H1 (cell line): ENCODE measurements around the gene PHC3. TPM values are rescaled to one million over a fixed set of nuclear protein-coding genes. Genes with fewer than 3 reads are reported as not detected.

Experiments used
- CTCF ChIA-PET: fragments of 300-600 bp; sonication (Branson Sonifier 250); formaldehyde crosslinking; loops from one replicate; lab custom pipeline; 2021; ENCODE audit not compliant: partially characterized antibody; lab: Charles Lee
- POLR2A ChIA-PET: fragments of 300-600 bp; sonication (Branson Sonifier 250); formaldehyde crosslinking; loops from one replicate; lab custom pipeline; 2021; ENCODE audit warnings: inconsistent platforms; ENCODE audit not compliant: partially characterized antibody; lab: Charles Lee
- DNase-seq, 2 experiments: peaks; one replicate each; pipeline versions ENCODE4 v3.0.0 to v3.0.0-alpha.2; 2010 to 2022; ENCODE audit warnings: low spot score in 2 of 2, low read depth in 1 of 2, mixed read lengths in 1 of 2
- FAIRE-seq: peaks from 2 replicates; lab custom pipeline; 2011; peaks lifted over from hg19 to GRCh38; lab: Jason Lieb, UNC
- H2AFZ ChIP-seq: 2 replicates; pipeline ENCODE4 v1.8.1; 2012; ENCODE audit warnings: low read length, inconsistent platforms
- H2AK5ac ChIP-seq: 2 replicates; pipeline ENCODE4 v1.6.1; 2013; ENCODE audit warnings: low read depth, low read length
- H2BK120ac ChIP-seq: replicated peaks from 2 replicates; pipeline ENCODE3; 2013; ENCODE audit warnings: low read depth, low read length, inconsistent platforms
- H2BK12ac ChIP-seq: 2 replicates; pipeline ENCODE4 v1.6.1; 2013; ENCODE audit warnings: low read depth, low read length
- H2BK15ac ChIP-seq: 2 replicates; pipeline ENCODE4 v1.6.1; 2013; ENCODE audit warnings: low read length
- H2BK20ac ChIP-seq: 2 replicates; pipeline ENCODE4 v1.6.1; 2013; ENCODE audit warnings: low read length
- H2BK5ac ChIP-seq: 2 replicates; pipeline ENCODE4 v1.6.1; 2013; ENCODE audit warnings: low read depth, low read length
- H3K14ac ChIP-seq: 2 replicates; pipeline ENCODE4 v1.6.1; 2013; ENCODE audit warnings: inconsistent platforms; ENCODE audit not compliant: insufficient read length
- H3K18ac ChIP-seq: 2 replicates; pipeline ENCODE4 v1.6.1; 2013; ENCODE audit warnings: low read length; ENCODE audit errors: extremely low read depth
- H3K23ac ChIP-seq: 2 replicates; pipeline ENCODE4 v1.6.1; 2013; ENCODE audit warnings: inconsistent platforms; ENCODE audit not compliant: insufficient read length
- H3K23me2 ChIP-seq: 2 replicates; pipeline ENCODE4 v1.6.1; 2013; ENCODE audit warnings: low read depth, low read length
- H3K27ac ChIP-seq: 2 replicates; pipeline ENCODE4 v1.6.1; 2011; ENCODE audit warnings: low read depth, low read length, inconsistent platforms
- H3K27me3 ChIP-seq, 4 experiments: replicated peaks in 1 of 4; 1 replicate in 1 of 4; 2 replicates in 3 of 4; pipeline versions ENCODE4 v1.6.1 to v1.8.1; 2011 to 2013; ENCODE audit warnings: low read length in 3 of 4, mild to moderate bottlenecking in 3 of 4, inconsistent platforms in 2 of 4, mixed read lengths in 2 of 4, moderate library complexity in 1 of 4; ENCODE audit not compliant: control insufficient read depth in 3 of 4, insufficient read depth in 3 of 4; ENCODE audit errors: extremely low read depth in 1 of 4
- H3K36me3 ChIP-seq, 4 experiments: 2 replicates each; pipeline versions ENCODE4 v1.6.1 to v1.8.1; 2011 to 2013; ENCODE audit warnings: mild to moderate bottlenecking in 4 of 4, low read length in 3 of 4, moderate library complexity in 2 of 4, control low read depth in 1 of 4, inconsistent platforms in 1 of 4; ENCODE audit not compliant: insufficient read depth in 4 of 4, control insufficient read depth in 2 of 4
- H3K4ac ChIP-seq: replicated peaks from 2 replicates; pipeline ENCODE3; 2013; ENCODE audit warnings: low read length, low read depth, mixed read lengths, inconsistent platforms; ENCODE audit not compliant: insufficient read length
- H3K4me1 ChIP-seq, 4 experiments: replicated peaks in 1 of 4; 1 replicate in 1 of 4; 2 replicates in 3 of 4; pipeline versions ENCODE4 v1.6.1 to v1.8.1; 2011 to 2013; ENCODE audit warnings: low read length in 3 of 4, inconsistent platforms in 2 of 4, mixed read lengths in 1 of 4; ENCODE audit not compliant: insufficient read depth in 4 of 4, control insufficient read depth in 3 of 4
- H3K4me2 ChIP-seq, 2 experiments: 2 replicates each; pipeline versions ENCODE4 v1.6.1 to v1.8.1; 2011 to 2013; ENCODE audit warnings: low read depth in 2 of 2, low read length in 2 of 2, control low read depth in 1 of 2, inconsistent platforms in 1 of 2, mild to moderate bottlenecking in 1 of 2; ENCODE audit not compliant: insufficient read depth in 1 of 2
- H3K4me3 ChIP-seq, 4 experiments: fragments of 200-600, 300-600 bp in 1 of 4; sonication (generic), shearing (Covaris generic), sonication (Bioruptor Twin) in 1 of 4; 2 replicates each; pipeline versions ENCODE4 v1.5.1 to v1.8.1; 2011 to 2016; ENCODE audit warnings: low read length in 4 of 4, low read depth in 3 of 4, control low read depth in 2 of 4, inconsistent platforms in 2 of 4, mild to moderate bottlenecking in 2 of 4, mixed read lengths in 1 of 4, moderate library complexity in 1 of 4; ENCODE audit not compliant: insufficient read depth in 2 of 4; ENCODE audit errors: extremely low read depth in 1 of 4
- H3K56ac ChIP-seq: replicated peaks from 2 replicates; pipeline ENCODE3; 2013; ENCODE audit warnings: low read depth, mild to moderate bottlenecking, mixed read lengths, low read length, inconsistent platforms; ENCODE audit not compliant: insufficient read length
- H3K79me1 ChIP-seq: 2 replicates; pipeline ENCODE4 v1.6.1; 2013; ENCODE audit warnings: low read depth, low read length, control low read depth
- H3K79me2 ChIP-seq, 2 experiments: 2 replicates each; pipeline versions ENCODE4 v1.6.1 to v1.8.1; 2012 to 2013; ENCODE audit warnings: low read length in 2 of 2, mild to moderate bottlenecking in 2 of 2, inconsistent platforms in 1 of 2; ENCODE audit not compliant: insufficient read depth in 2 of 2, control insufficient read depth in 1 of 2
- H3K9ac ChIP-seq, 4 experiments: replicated peaks in 1 of 4; 1 replicate in 1 of 4; 2 replicates in 3 of 4; pipeline versions ENCODE4 v1.6.1 to v1.8.1; 2011 to 2013; ENCODE audit warnings: low read depth in 3 of 4, low read length in 3 of 4, control low read depth in 2 of 4, mild to moderate bottlenecking in 2 of 4, moderate library complexity in 2 of 4, inconsistent platforms in 1 of 4; ENCODE audit errors: extremely low read depth in 1 of 4
- H3K9me3 ChIP-seq, 2 experiments: 2 replicates each; pipeline versions ENCODE4 v1.6.1 to v1.8.1; 2012 to 2013; ENCODE audit warnings: mild to moderate bottlenecking in 2 of 2, moderate library complexity in 2 of 2, control low read depth in 1 of 2, inconsistent platforms in 1 of 2, low read depth in 1 of 2, low read length in 1 of 2, mixed read lengths in 1 of 2; ENCODE audit not compliant: insufficient read depth in 2 of 2
- H4K20me1 ChIP-seq, 2 experiments: replicated peaks in 1 of 2; 2 replicates each; pipeline versions ENCODE3 to v1.8.1; 2011 to 2013; ENCODE audit warnings: inconsistent platforms in 2 of 2, low read length in 2 of 2, mild to moderate bottlenecking in 1 of 2; ENCODE audit not compliant: insufficient read depth in 2 of 2, control insufficient read depth in 1 of 2
- H4K5ac ChIP-seq: 2 replicates; pipeline ENCODE4 v1.6.1; 2013; ENCODE audit warnings: low read length, low read depth, mixed read lengths, inconsistent platforms; ENCODE audit not compliant: insufficient read length
- H4K8ac ChIP-seq: 2 replicates; pipeline ENCODE4 v1.8.0; 2013; ENCODE audit warnings: mild to moderate bottlenecking, moderate library complexity, low read length, inconsistent platforms; ENCODE audit not compliant: insufficient read depth; ENCODE audit errors: extremely low read depth
- H4K91ac ChIP-seq: replicated peaks from 2 replicates; pipeline ENCODE3; 2013; ENCODE audit warnings: low read length, mixed read lengths, inconsistent platforms; ENCODE audit not compliant: insufficient read length
- CREB1 ChIP-seq: IDR thresholded peaks from 2 replicates; pipeline ENCODE4 v1.6.1; 2012; ENCODE audit warnings: inconsistent platforms
- POLR2A ChIP-seq, 2 experiments: IDR thresholded peaks; 1 replicate in 1 of 2; 2 replicates in 1 of 2; pipeline ENCODE4 v1.6.1; 2011; ENCODE audit warnings: low read depth in 2 of 2, low read length in 2 of 2, mild to moderate bottlenecking in 2 of 2; ENCODE audit errors: control extremely low read depth in 1 of 2
- POU5F1 ChIP-seq: IDR thresholded peaks from 2 replicates; pipeline ENCODE4 v1.6.1; 2011; ENCODE audit warnings: low read depth, mild to moderate bottlenecking, low read length, moderate library complexity
- RNF2 ChIP-seq: fragments of 200-900, 300-1000 bp; sonication (generic); IDR thresholded peaks from 2 replicates; pipeline ENCODE4 v1.7.1; 2016; ENCODE audit warnings: borderline replicate concordance, low read depth, mild to moderate bottlenecking, antibody characterized with exemption, low read length; ENCODE audit not compliant: poor library complexity, severe bottlenecking; ENCODE audit errors: missing control alignments
- polyA plus RNA-seq, 7 experiments: library from polyadenylated mRNA; depleted of rRNA in 3 of 7; stranded (reverse) in 5 of 7; unstranded in 2 of 7; fragments of >200 nt in 5 of 7; fragments of 200-250 nt in 2 of 7; gene quantifications; 1 replicate in 5 of 7; 2 replicates in 1 of 7; 4 replicates in 1 of 7; pipeline versions ENCODE4 v1.2.1 to v1.2.3, GENCODE V29; 2011 to 2013; ENCODE audit warnings: missing spikeins in 2 of 7, mixed read lengths in 2 of 7
- total RNA-seq: library from RNA; stranded (reverse); fragmentation: NEBNext Ultra II Directional; extraction: Animal tissue kit (Norgen Biotek cat#: 25700); gene quantifications from 2 replicates; pipeline ENCODE4 v1.2.1, GENCODE V29; 2021

PHC3 gene
- total and polyA plus RNA-seq, 2 of the 8 experiments (the other 6 are each of a cell fraction or from before 2014, with no cell fraction given) = 26.4 to 29.2 TPM

DNA sequence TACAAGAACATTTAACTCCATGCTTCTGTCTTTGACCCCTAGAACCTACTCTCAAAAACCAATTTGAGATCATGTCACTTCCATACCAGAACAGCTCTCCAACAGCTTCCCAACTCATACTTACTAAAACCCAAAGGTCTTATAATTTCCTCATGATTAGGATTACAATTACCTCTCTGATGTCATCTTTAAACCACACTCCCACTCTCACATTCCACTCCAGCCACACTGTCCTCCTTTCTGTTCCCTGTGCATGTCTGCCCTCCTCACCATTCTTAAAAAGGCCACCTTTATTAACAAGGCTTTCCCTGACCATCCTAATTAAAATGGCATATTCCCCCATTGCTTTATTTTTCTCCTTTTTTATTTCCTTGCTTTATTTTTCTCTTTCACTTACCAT lies 18.9 kb downstream of the PHC3 start:
- peaks cover 3 to 5% of the 10 kb centered on the region in 2 experiments; a peak in 1 of 4 replicates for H3K9me3 ChIP-seq
- no peak overlapping the region for H3K4me2 ChIP-seq
- TF ChIP-seq POU5F1 (no peak), POLR2A (IDR thresholded peaks at IDR 0.05; ENCODE audit: control extremely low read depth in 1 of 2, low read depth in 2 of 2, low read length in 2 of 2) (no peak), RNF2 (no peak), CREB1 (no peak)
- FAIRE-seq = no peak
- no peak overlapping the region for H2BK12ac ChIP-seq
- ChIA-PET POLR2A (interaction anchor here (0.5 kb wide), 1 partner anchor 210 kb away, joined by 3 read pairs; no protein-coding TSS in a partner anchor), CTCF (no interaction called here)
- no peak overlapping the region for H2BK15ac ChIP-seq
- H2AK5ac ChIP-seq = no peak overlapping the region
- no peak overlapping the region for H3K18ac ChIP-seq
- H3K23me2 ChIP-seq = no peaks in the 10 kb centered on the region; the same call in 1 of the 2 replicates
- no peak overlapping the region for H3K23ac ChIP-seq
- H3K36me3 ChIP-seq = peaks cover 0 to 26% (median 11%) of the 10 kb centered on the region in 4 experiments; a peak in 4 of 8 replicates
- H3K4me3 ChIP-seq = no peak overlapping the region
- no peak overlapping the region for H4K91ac ChIP-seq
- no peak overlapping the region for H2AFZ ChIP-seq
- no peak overlapping the region for H2BK120ac ChIP-seq
- no peak for DNase-seq
- H2BK20ac ChIP-seq = no peak overlapping the region
- no peak overlapping the region for H3K27ac ChIP-seq
- H3K79me2 ChIP-seq = peaks cover 0 to 65% of the 10 kb centered on the region in 2 experiments; a peak in 2 of 4 replicates
- H3K14ac ChIP-seq = no peak overlapping the region
- H4K5ac ChIP-seq = no peak overlapping the region
- H3K4me1 ChIP-seq = no peaks in the 10 kb centered on the region
- no peaks in the 10 kb centered on the region for H3K27me3 ChIP-seq
- no peak overlapping the region for H3K56ac ChIP-seq
- no peaks in the 10 kb centered on the region for H4K20me1 ChIP-seq
- no peaks in the 10 kb centered on the region; the same call in 1 of the 2 replicates for H3K79me1 ChIP-seq
- H3K9ac ChIP-seq = no peak overlapping the region
- H3K4ac ChIP-seq = no peak overlapping the region
- H4K8ac ChIP-seq = no peak overlapping the region
- H2BK5ac ChIP-seq = no peak overlapping the region
